CD14-positive monocyte (primary cell): ENCODE measurements around the gene TTC33. TPM values are rescaled to one million over a fixed set of nuclear protein-coding genes. Genes with fewer than 3 reads are reported as not detected.
A peak's percentile ranks its signal among the peaks of the same experiment; 100 is the strongest.

Source experiments
- DNase-seq, 3 donors: peaks; one replicate each; pipeline ENCODE4 v3.0.0-alpha.2; 2011 to 2022
- H2AFZ ChIP-seq: 2 replicates; pipeline ENCODE4 v1.6.0; 2012; ENCODE audit warnings: mild to moderate bottlenecking, low read depth, low read length, inconsistent platforms; ENCODE audit not compliant: insufficient read depth, poor library complexity, severe bottlenecking
- H3K27ac ChIP-seq, 2 donors: 1 replicate in 1 of 2; 2 replicates in 1 of 2; pipeline ENCODE4 v1.5.1; 2012 to 2013; ENCODE audit warnings: low read length in 2 of 2, control low read depth in 1 of 2, inconsistent platforms in 1 of 2, low read depth in 1 of 2, mild to moderate bottlenecking in 1 of 2
- H3K27me3 ChIP-seq, 2 donors: one replicate each; pipeline versions ENCODE4 v1.6.0 to v1.6.1; 2011 to 2013; ENCODE audit warnings: low read length in 2 of 2; ENCODE audit not compliant: control insufficient read depth in 2 of 2, insufficient read depth in 2 of 2
- H3K36me3 ChIP-seq, 2 donors: replicated peaks in 1 of 2; 1 replicate in 1 of 2; 2 replicates in 1 of 2; pipeline versions ENCODE4 v1.5.1 to v1.6.1; 2012 to 2013; ENCODE audit warnings: low read length in 2 of 2, control low read depth in 1 of 2, inconsistent platforms in 1 of 2, mild to moderate bottlenecking in 1 of 2; ENCODE audit not compliant: insufficient read depth in 2 of 2, control insufficient read depth in 1 of 2
- H3K4me1 ChIP-seq, 2 donors: 1 replicate in 1 of 2; 2 replicates in 1 of 2; pipeline versions ENCODE4 v1.5.1 to v1.6.1; 2012 to 2013; ENCODE audit warnings: low read length in 2 of 2, control low read depth in 1 of 2, inconsistent platforms in 1 of 2, mild to moderate bottlenecking in 1 of 2, moderate library complexity in 1 of 2; ENCODE audit not compliant: insufficient read depth in 2 of 2, control insufficient read depth in 1 of 2
- H3K4me2 ChIP-seq: replicated peaks from 2 replicates; pipeline ENCODE3; 2012; ENCODE audit warnings: low read length, moderate library complexity, mild to moderate bottlenecking; ENCODE audit not compliant: poor library complexity, severe bottlenecking; ENCODE audit errors: extremely low read depth
- H3K4me3 ChIP-seq, 3 experiments: fragments of 200-600 bp in 1 of 3; sonication (generic) in 1 of 3; replicated peaks in 1 of 3; 1 replicate in 2 of 3; 2 replicates in 1 of 3; pipeline ENCODE4 v1.5.1; 2011 to 2013; ENCODE audit warnings: low read length in 3 of 3, mild to moderate bottlenecking in 3 of 3, control low read depth in 2 of 3, low read depth in 2 of 3, inconsistent platforms in 1 of 3, moderate library complexity in 1 of 3
- H3K79me2 ChIP-seq: 2 replicates; pipeline ENCODE4 v1.6.0; 2012; ENCODE audit warnings: mild to moderate bottlenecking, control low read depth, inconsistent platforms, low read length, moderate library complexity; ENCODE audit not compliant: insufficient read depth
- H3K9ac ChIP-seq: 2 replicates; pipeline ENCODE4 v1.6.0; 2017; ENCODE audit warnings: low read length, mild to moderate bottlenecking; ENCODE audit not compliant: insufficient read depth, poor library complexity, severe bottlenecking
- H3K9me3 ChIP-seq, 2 donors: replicated peaks in 1 of 2; 1 replicate in 1 of 2; 2 replicates in 1 of 2; pipeline versions ENCODE4 v1.5.1 to v1.6.1; 2012 to 2013; ENCODE audit warnings: low read length in 2 of 2, control low read depth in 1 of 2; ENCODE audit not compliant: control insufficient read depth in 1 of 2, insufficient read depth in 1 of 2
- H4K20me1 ChIP-seq: 2 replicates; pipeline ENCODE4 v1.6.0; 2012; ENCODE audit warnings: mild to moderate bottlenecking, low read length, control low read depth, moderate library complexity; ENCODE audit not compliant: insufficient read depth
- H3K27ac Mint-ChIP-seq, 7 donors: one replicate each; pipeline ENCODE4 v1.8.0; 2020; ENCODE audit warnings: mild to moderate bottlenecking in 7 of 7, mixed read lengths in 7 of 7, moderate library complexity in 6 of 7, inconsistent platforms in 2 of 7
- H3K27me3 Mint-ChIP-seq, 3 donors: one replicate each; pipeline ENCODE4 v1.8.0; 2021 to 2022; ENCODE audit warnings: low read depth in 3 of 3, mild to moderate bottlenecking in 3 of 3, mixed read lengths in 3 of 3, moderate library complexity in 3 of 3, inconsistent platforms in 1 of 3
- H3K36me3 Mint-ChIP-seq, 2 donors: one replicate each; pipeline ENCODE4 v1.8.0; 2020; ENCODE audit warnings: mixed read lengths in 2 of 2, inconsistent platforms in 1 of 2, mild to moderate bottlenecking in 1 of 2
- H3K4me1 Mint-ChIP-seq: one replicate; pipeline ENCODE4 v1.8.0; 2020; ENCODE audit warnings: mild to moderate bottlenecking, mixed read lengths
- H3K4me3 Mint-ChIP-seq, 2 donors: one replicate each; pipeline ENCODE4 v1.8.0; 2020; ENCODE audit warnings: mild to moderate bottlenecking in 2 of 2, mixed read lengths in 2 of 2, moderate library complexity in 1 of 2
- H3K9me3 Mint-ChIP-seq, 7 donors: one replicate each; pipeline ENCODE4 v1.8.0; 2020 to 2022; ENCODE audit warnings: mixed read lengths in 7 of 7, mild to moderate bottlenecking in 6 of 7, moderate library complexity in 6 of 7, inconsistent platforms in 2 of 7
- WGBS: methylation state at CpG from one replicate; pipeline ENCODE4 v1.1.5; 2013; ENCODE audit warnings: missing lambda C conversion rate; ENCODE audit not compliant: insufficient coverage; 5-methylcytosine and 5-hydroxymethylcytosine counted together
- intact Hi-C, 2 donors: fragments of 100-400 bp; cut with micrococcal nuclease; formaldehyde crosslinking; loops; one replicate each; pipeline versions ENCODE4 v1.15.0 to v1.15.1; 2023
- polyA plus RNA-seq, 3 donors: library from polyadenylated mRNA; depleted of rRNA in 1 of 3; unstranded in 2 of 3; stranded (reverse) in 1 of 3; fragments of 300-500 nt in 2 of 3; fragments of >200 nt in 1 of 3; fragmentation: Illumina TruSeq in 2 of 3; gene quantifications; 1 replicate in 2 of 3; 2 replicates in 1 of 3; pipeline ENCODE4 v1.2.3, GENCODE V29; 2012 to 2021
- TF ChIP-seq, protein P1 (sequence below): fragments of 200-600 bp; IDR thresholded peaks from one replicate; pipeline ENCODE4 v1.8.0; 2022; ENCODE audit warnings: antibody characterized with exemption, mild to moderate bottlenecking

Gene TTC33
- polyA plus RNA-seq, 3 donors: 1.5 to 11.7 (median 9.4) TPM

DNA sequence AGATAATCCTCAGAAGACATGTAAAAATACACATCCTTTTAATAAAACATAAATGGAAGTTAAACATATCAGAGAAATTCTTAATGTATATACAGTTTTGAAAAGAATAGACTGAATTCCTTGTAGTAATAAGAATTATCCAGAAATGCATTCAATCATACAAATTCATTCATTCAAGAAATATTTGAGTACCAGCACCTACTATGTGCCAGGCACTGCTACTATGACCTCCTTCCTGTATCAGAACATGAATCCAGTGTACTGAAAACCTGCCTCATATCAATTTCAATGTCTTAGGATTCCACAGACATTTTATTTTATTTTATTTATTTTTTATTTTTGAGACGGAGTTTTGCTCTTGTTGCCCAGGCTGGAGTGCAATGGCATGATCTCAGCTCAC is 29.2 kb upstream of the TTC33 start:
- TF ChIP-seq, protein P1, sequence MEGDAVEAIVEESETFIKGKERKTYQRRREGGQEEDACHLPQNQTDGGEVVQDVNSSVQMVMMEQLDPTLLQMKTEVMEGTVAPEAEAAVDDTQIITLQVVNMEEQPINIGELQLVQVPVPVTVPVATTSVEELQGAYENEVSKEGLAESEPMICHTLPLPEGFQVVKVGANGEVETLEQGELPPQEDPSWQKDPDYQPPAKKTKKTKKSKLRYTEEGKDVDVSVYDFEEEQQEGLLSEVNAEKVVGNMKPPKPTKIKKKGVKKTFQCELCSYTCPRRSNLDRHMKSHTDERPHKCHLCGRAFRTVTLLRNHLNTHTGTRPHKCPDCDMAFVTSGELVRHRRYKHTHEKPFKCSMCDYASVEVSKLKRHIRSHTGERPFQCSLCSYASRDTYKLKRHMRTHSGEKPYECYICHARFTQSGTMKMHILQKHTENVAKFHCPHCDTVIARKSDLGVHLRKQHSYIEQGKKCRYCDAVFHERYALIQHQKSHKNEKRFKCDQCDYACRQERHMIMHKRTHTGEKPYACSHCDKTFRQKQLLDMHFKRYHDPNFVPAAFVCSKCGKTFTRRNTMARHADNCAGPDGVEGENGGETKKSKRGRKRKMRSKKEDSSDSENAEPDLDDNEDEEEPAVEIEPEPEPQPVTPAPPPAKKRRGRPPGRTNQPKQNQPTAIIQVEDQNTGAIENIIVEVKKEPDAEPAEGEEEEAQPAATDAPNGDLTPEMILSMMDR: no peak
- peaks cover 98% of the 10 kb centered on the region for H4K20me1 ChIP-seq
- H3K36me3 ChIP-seq: peaks cover 0 to 15% of the 10 kb centered on the region in 2 donors
- no peaks in the 10 kb centered on the region for H3K27me3 ChIP-seq
- no peak overlapping the region for H3K9ac ChIP-seq
- no peak overlapping the region for H3K4me3 Mint-ChIP-seq
- peaks cover 99% of the 10 kb centered on the region for H3K79me2 ChIP-seq
- H3K4me3 ChIP-seq: no peak overlapping the region
- intact Hi-C loops: no loop called here
- peaks cover 35% of the 10 kb centered on the region for H3K4me1 Mint-ChIP-seq
- H3K9me3 Mint-ChIP-seq: peaks cover 0 to 2% (median 0%) of the 10 kb centered on the region in 7 donors
- peaks cover 0 to 3% (median 1%) of the 10 kb centered on the region in 3 donors for H3K27me3 Mint-ChIP-seq
- no peaks in the 10 kb centered on the region for H3K9me3 ChIP-seq
- H2AFZ ChIP-seq: no peak overlapping the region
- peaks cover 9 to 15% of the 10 kb centered on the region in 2 donors for H3K36me3 Mint-ChIP-seq
- peaks cover 3 to 9% of the 10 kb centered on the region in 2 donors for H3K4me1 ChIP-seq
- H3K27ac Mint-ChIP-seq: no peak overlapping the region
- DNase-seq: no peak
- no peak overlapping the region for H3K27ac ChIP-seq
- H3K4me2 ChIP-seq: no peak overlapping the region
- no CpG with 5 or more reads among the region's 1 CpG for whole genome bisulfite sequencing

DNA sequence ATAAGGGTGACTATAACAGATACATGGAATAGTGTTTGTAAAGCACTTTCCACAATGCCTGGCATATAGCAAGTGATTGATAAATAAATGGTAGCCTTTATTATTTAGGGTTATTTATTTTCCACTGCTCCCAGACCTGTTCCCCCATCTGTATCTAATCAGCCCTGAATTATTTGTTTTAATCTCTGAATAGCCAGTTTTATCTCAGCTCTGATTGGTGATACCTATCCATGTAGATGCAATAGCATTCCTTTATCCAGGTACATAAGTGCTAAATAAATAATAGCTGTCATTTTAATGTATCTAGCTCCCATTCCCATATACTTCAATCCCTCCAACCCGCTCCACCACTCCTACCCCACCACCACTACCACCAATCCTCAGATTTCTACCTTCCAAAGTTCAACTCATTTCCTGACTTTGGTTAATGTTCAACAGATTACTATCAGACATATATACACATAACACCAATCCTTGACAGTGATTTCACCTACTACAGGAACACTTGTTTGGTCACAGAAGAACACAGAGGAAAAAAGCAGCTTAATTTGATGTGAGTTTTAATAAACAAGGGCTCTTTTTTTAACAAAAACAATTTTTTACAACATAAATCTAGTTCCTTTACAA is 28.4 kb upstream of the TTC33 start:
- peaks cover 0 to 3% (median 1%) of the 10 kb centered on the region in 3 donors for H3K27me3 Mint-ChIP-seq
- no peak overlapping the region for H3K4me3 Mint-ChIP-seq
- TF ChIP-seq, protein P1: no peak

More for the DNA sequence above, 28.4 kb upstream of the TTC33 start:
- no peak overlapping the region for H3K9ac ChIP-seq
- Mint-ChIP-seq H3K27ac (peak overlapping the region in 1 of 7 donors; percentile 83), H3K9me3 (peaks cover 0 to 2% (median 0%) of the 10 kb centered on the region in 7 donors), H3K4me1 (peaks cover 32% of the 10 kb centered on the region), H3K36me3 (peaks cover 9 to 15% of the 10 kb centered on the region in 2 donors)
- H3K4me3 ChIP-seq: no peak overlapping the region
- peaks cover 99% of the 10 kb centered on the region for H3K79me2 ChIP-seq
- no peak for DNase-seq
- no peak overlapping the region for H3K27ac ChIP-seq
- no peaks in the 10 kb centered on the region for H3K9me3 ChIP-seq
- H2AFZ ChIP-seq: no peak overlapping the region
- H3K36me3 ChIP-seq: peaks cover 0 to 15% of the 10 kb centered on the region in 2 donors
- intact Hi-C loops: no loop called here
- peaks cover 98% of the 10 kb centered on the region for H4K20me1 ChIP-seq
- no peak overlapping the region for H3K4me2 ChIP-seq
- 89% methylated on average over 1 of the region's 1 CpG for WGBS
- no peaks in the 10 kb centered on the region for H3K27me3 ChIP-seq
- peaks cover 0 to 3% of the 10 kb centered on the region in 2 donors for H3K4me1 ChIP-seq
